ENCODE measurements around the gene AGAP2.

The AGAP2 gene

DNA sequence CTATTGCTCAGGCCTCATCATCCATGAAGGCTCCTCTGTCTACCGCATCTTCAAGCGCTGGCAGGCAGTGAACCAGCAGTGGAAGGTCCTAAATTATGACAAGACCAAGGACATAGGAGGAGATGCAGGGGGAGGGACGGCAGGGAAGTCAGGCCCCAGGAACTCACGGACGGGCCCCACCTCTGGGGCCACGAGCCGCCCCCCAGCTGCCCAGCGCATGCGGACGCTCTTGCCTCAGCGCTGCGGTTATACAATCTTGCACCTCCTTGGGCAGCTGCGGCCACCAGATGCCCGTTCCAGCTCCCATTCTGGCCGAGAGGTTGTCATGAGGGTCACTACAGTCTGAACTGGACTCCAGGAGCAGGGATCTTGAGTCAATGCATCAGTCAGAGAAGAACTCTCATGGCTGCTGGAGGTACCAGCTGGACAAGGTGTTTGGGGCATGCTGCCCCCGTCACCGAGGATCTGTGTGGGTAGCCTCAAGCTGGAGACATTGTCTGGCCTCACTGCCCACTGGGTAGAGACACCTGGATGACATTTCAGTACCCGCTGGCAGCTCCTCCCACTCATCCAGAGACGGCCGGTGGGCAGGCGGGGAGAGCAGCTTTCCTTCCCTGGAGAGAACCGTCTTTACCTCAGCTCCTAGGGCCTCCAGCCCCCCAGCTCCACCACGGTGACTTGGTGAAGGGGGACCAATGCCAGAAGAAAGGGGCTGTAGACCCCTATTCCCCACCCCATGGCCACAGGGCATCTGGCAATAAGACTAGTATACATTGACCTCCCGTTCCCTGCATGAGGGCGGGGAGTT is 20.2 kb upstream of the AGAP2 start:
- TF ChIP-seq TAF1 (IDR thresholded peaks at IDR 0.05; ENCODE audit: borderline replicate concordance, low read depth, low read length) (no peak), POLR2A (IDR thresholded peaks at IDR 0.05; ENCODE audit: low read depth, low read length) (no peak), POLR2AphosphoS5 (IDR thresholded peaks at IDR 0.05; ENCODE audit: low read depth, low read length) (no peak)
- DNase-seq (ENCODE audit: insufficient read length) (no peak), FAIRE-seq (no peak)

DNA sequence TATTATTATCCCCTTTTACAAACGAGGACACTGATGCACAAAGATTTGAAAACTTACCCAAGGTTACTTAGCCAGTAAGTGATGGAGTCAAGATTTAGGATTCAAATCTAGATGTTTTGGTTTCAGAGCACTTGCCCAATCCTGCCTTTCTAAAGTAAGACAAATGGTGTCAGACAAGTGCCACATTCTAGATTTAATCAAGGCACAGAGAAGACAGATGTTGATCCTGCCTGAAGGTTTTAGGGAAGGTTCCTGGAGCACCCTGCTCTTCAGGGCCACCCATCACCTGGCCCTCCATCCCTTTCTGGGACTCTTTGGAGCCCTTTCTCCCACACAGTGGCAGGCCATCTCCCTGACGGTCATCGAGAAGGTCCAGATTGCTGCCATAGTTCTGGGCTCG is 19.2 kb upstream of the AGAP2 start:
- no peak for TF ChIP-seq TAF1 (IDR thresholded peaks at IDR 0.05; ENCODE audit: borderline replicate concordance, low read depth, low read length)
- no peak for TF ChIP-seq POLR2A (IDR thresholded peaks at IDR 0.05; ENCODE audit: low read depth, low read length)
- TF ChIP-seq POLR2AphosphoS5 (IDR thresholded peaks at IDR 0.05; ENCODE audit: low read depth, low read length) = no peak
- no peak for FAIRE-seq

DNA sequence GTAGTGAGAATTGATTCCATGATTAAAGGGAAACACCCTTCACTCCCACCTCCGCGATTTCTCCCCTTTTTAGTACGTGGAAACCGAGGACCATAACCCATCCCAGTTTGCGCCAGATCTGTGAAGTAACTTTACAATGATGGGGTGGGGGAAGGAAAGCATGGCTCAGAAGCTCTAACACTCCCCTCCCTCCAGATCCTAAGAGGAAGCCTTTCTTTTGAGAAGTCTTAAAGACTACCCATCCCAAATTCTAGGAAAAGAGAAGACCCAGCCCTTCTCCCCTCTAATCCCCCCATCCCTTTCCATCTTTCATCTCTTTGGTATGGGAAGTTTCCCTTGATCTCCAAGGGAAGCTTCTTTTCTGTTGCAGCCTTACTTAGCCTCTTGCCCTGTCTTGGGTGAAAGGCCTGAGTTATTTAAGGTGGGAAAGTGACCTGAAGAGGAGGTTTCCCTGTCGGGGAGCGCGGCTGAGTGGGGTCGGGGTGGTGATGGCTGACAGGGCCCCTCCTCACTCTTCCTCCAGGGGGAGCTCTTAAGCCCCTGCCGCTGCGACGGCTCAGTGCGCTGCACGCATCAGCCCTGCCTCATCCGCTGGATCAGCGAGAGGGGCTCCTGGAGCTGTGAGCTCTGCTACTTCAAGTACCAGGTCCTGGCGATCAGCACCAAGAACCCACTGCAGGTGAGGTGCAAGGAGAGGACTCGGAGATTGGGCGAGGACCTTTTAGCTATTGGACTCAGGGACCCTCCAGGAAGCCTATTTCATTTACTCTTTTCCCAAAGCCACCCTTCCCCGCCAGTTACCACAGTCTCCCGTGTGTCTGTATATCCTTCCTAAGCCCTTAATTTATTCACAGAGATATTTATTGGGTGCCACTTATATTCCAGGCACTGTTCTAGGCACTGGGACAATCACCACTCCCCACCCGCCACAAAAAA is 18.1 kb upstream of the AGAP2 start:
- DNase-seq (ENCODE audit: insufficient read length) (peak; percentile 79), FAIRE-seq (peak; percentile 88)

More for the DNA sequence above, 19.2 kb upstream of the AGAP2 start:
- no peak for DNase-seq (ENCODE audit: insufficient read length)

DNA sequence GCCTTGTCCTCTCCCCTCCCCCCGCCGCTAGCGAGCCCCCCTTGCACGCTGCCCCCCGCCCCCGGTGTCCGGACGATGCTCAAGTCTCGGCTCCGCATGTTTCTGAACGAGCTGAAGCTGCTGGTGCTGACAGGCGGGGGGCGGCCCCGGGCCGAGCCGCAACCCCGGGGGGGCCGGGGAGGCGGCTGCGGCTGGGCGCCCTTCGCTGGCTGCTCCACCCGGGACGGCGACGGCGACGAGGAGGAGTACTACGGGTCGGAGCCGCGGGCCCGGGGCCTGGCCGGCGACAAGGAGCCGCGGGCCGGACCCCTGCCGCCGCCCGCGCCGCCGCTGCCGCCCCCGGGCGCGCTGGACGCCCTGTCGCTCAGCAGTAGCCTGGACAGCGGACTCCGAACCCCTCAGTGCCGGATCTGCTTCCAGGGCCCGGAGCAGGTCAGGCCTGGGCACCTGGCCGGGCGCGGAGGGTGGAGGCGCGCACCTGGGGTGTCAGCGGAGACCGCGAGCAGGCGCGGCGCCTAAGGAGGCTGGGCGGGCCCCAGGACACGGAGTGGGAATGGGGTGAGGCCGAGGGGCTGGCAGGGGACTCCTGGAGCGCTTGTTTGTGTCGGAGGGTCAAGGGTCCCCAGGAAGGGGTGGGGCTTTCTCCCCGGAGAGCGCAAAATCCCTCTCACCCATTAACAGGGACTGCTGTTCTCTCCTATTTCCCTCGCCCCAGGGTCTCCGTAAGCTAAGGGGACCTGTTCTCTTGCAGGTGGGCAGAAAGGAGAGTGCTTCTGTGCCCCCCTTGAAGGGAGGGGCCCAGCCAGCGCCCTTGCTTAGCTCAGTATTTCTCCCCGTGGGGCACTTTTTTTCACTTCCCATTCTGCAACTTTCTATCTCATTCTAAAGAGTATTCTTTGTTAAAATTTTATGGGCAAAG is 17.2 kb upstream of the AGAP2 start:
- no peak for DNase-seq (ENCODE audit: insufficient read length)
- peak; percentile 17 for FAIRE-seq
- no peak for TF ChIP-seq POLR2A (IDR thresholded peaks at IDR 0.05; ENCODE audit: low read depth, low read length)
- TF ChIP-seq POLR2AphosphoS5 (IDR thresholded peaks at IDR 0.05; ENCODE audit: low read depth, low read length) = no peak
- no peak for TF ChIP-seq TAF1 (IDR thresholded peaks at IDR 0.05; ENCODE audit: borderline replicate concordance, low read depth, low read length)

More for the DNA sequence above, 18.1 kb upstream of the AGAP2 start:
- TF ChIP-seq POLR2A (IDR thresholded peaks at IDR 0.05; ENCODE audit: low read depth, low read length) = no peak
- no peak for TF ChIP-seq TAF1 (IDR thresholded peaks at IDR 0.05; ENCODE audit: borderline replicate concordance, low read depth, low read length)
- TF ChIP-seq POLR2AphosphoS5 (IDR thresholded peaks at IDR 0.05; ENCODE audit: low read depth, low read length) = no peak

DNA sequence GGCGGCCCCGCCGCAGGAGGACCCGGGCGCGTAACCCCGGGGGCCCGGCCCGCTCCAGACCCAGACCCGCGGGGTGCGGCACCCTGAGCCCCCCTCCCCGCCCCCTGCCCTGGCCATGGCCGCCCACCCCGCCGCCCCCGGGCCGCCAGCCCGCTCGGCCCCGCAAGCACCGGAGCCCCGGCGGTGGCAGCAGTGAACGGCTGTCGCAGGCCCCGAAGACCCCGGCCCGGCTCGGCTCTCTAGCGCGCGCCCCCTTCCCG is 16.6 kb upstream of the AGAP2 start:
- DNase-seq (ENCODE audit: insufficient read length) (no peak), FAIRE-seq (no peak)
- TF ChIP-seq POLR2A (IDR thresholded peaks at IDR 0.05; ENCODE audit: low read depth, low read length) (no peak), TAF1 (IDR thresholded peaks at IDR 0.05; ENCODE audit: borderline replicate concordance, low read depth, low read length) (no peak), POLR2AphosphoS5 (IDR thresholded peaks at IDR 0.05; ENCODE audit: low read depth, low read length) (no peak)

DNA sequence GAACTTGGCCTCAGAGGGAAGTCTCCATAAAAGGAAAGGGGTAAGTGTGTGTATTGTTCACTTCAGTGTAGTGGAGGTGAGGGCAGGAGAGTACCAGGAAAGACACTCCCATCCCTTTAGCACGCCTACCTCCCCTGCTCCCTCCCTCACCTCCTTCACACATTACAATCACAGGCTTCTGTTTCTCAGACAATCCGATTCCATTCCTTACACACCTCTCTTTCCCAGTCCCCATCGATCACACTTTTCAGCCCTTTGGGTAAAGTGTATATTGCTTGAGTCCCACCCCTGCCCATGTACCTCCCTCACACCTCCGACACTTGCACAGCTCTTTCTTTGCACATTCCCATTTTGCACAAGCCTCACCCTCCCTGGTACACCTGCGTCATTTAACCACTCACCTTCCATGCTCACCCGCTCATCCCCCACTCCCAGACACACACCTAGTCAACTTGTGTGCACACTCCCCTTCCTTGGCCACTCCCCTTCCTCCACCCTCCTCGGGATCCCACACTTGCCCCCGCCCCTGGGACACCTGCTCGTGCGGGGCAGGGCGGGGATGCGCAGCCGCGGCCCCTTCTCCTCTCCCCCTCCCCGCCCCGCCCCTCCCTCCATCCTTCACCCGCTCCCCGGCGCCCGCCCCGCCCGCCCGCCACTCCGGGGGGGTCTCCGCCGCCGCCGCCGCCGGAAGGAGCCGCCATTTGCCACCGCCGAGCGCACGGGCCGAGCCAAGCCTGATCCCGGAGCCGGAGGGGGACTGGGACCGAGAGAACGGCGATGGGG is 16.1 kb upstream of the AGAP2 start, which contains the start of gene MARCHF9:
TSS of gene MARCHF9 (plus strand) at position 693 of the 783 bp plus-strand sequence. CDS start 426 bp downstream, outside the sequence.
- DNase-seq (ENCODE audit: insufficient read length) (peak; percentile 73), FAIRE-seq (peak; percentile 86)
- TF ChIP-seq POLR2AphosphoS5 (IDR thresholded peaks at IDR 0.05; ENCODE audit: low read depth, low read length) (no peak), POLR2A (IDR thresholded peaks at IDR 0.05; ENCODE audit: low read depth, low read length) (no peak), TAF1 (IDR thresholded peaks at IDR 0.05; ENCODE audit: borderline replicate concordance, low read depth, low read length) (no peak)

DNA sequence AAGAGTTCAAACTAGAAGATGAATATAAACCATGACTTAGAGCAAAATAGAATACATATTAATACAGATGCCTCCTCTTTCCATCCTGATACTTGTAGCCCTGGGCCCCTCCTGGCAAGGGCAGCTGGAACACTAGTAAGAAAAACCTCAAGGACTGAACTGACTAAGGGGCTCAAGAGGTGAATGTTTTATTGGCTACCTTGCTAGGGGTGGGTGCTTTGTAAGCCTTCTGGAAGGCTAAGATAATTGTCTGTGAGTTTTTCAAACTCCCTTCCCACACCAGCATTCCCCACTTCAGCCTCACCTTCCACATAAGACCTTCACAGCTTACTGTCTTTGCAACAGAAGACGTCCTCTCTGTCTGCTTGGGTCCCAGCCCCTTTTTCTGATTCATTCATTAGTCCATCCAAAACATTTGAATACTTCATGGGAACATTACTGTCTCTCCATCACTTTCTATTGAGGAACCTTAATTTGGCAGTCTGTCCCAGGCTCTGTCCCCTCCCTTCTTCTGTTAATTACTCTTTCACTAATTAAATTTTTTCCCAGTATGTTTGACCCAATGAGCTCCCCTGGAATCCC is 15.3 kb upstream of the AGAP2 start:
- TF ChIP-seq TAF1 (IDR thresholded peaks at IDR 0.05; ENCODE audit: borderline replicate concordance, low read depth, low read length) (no peak), POLR2A (IDR thresholded peaks at IDR 0.05; ENCODE audit: low read depth, low read length) (no peak), POLR2AphosphoS5 (IDR thresholded peaks at IDR 0.05; ENCODE audit: low read depth, low read length) (no peak)
- FAIRE-seq (no peak), DNase-seq (ENCODE audit: insufficient read length) (no peak)

DNA sequence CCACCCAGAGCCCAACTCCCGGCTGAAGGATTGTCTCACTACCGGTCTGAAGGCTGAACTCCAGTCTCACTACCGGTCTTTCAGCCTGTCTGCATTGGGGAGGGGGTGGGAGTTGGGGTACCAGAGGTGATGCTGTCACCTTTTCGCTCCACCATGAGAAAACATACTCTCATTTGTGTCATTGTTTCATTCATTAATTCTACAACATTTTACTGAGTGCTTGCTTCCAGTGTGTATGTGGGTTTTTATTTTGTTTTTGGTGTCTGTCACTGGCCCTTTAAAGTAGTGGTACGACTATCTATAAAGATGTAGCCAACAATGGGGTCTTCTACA is 14.1 kb upstream of the AGAP2 start:
- FAIRE-seq (no peak), DNase-seq (ENCODE audit: insufficient read length) (no peak)
- TF ChIP-seq POLR2A (IDR thresholded peaks at IDR 0.05; ENCODE audit: low read depth, low read length) (no peak), POLR2AphosphoS5 (IDR thresholded peaks at IDR 0.05; ENCODE audit: low read depth, low read length) (no peak), TAF1 (IDR thresholded peaks at IDR 0.05; ENCODE audit: borderline replicate concordance, low read depth, low read length) (no peak)

DNA sequence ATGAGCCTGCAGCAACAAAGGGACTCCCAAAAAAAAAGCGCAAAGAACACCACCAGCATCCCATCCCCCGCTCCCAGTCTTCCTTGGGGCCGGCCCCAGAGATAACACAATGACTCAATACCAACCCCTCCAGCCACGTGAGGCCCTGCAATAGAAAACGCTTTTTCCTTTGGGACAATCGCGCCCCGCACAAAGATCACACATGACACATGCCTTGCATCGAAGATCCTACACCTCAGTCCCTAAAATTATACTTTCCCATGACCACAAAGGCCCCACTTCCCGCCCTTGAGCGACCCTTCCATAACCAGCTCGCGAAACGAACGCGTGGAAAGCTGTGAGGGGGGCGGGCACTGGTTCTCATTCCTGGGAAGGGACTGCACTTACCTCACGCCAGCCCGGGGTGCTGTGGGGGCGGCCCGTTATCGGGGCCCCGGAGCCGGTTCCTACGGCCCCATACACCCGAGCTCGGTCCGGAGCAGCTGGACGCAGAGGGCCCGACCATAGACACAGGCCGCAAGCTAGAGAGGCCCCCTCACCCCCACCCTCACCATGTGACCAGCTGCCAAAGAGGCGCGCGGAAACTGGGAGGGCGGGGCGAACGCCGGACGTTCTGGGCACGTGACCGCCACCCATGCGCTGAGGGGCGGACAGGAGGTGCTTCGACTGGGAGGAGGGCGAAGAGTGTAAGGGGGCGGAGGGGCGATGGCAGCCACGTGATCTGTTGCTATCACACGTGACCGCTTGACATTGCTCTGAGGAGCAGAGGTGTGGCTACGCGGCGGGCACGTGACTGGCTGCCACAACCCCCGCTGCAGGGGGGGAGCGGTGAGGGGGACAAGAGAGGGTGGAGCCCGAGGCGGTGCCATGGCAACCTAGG is 13.5 kb upstream of the AGAP2 start, which contains the start of gene CDK4:
TSS of gene CDK4 (minus strand) at position 523 of the 880 bp plus-strand sequence. CDS start 593 bp downstream, outside the sequence.
- FAIRE-seq (peak; percentile 99), DNase-seq (ENCODE audit: insufficient read length) (peak; percentile 92)
- peak; percentile 58; the same call in 1 of the 2 replicates for TF ChIP-seq TAF1 (IDR thresholded peaks at IDR 0.05; ENCODE audit: borderline replicate concordance, low read depth, low read length)
- peak; percentile 85 for TF ChIP-seq POLR2A (IDR thresholded peaks at IDR 0.05; ENCODE audit: low read depth, low read length)
- peak; percentile 73 for TF ChIP-seq POLR2AphosphoS5 (IDR thresholded peaks at IDR 0.05; ENCODE audit: low read depth, low read length)

Measured in GM12892 (cell line).